Spleen (tissue), 7 donors: ENCODE measurements around the gene GRIN3A.

Source experiments
- POLR2A ChIP-seq, 3 donors: fragments of 450-650 bp; IDR thresholded peaks; one replicate each; pipeline ENCODE4 v1.5.1; 2017; ENCODE audit warnings: antibody characterized with exemption in 3 of 3, mild to moderate bottlenecking in 1 of 3
- POLR2AphosphoS5 ChIP-seq, 3 donors: sonication (generic); formaldehyde crosslinking; IDR thresholded peaks; one replicate each; pipeline ENCODE4 v1.5.1; 2017; ENCODE audit warnings: antibody characterized with exemption in 3 of 3
- TF ChIP-seq, protein P1 (sequence below), 11 experiments: fragments of 200-600 bp in 7 of 11; fragments of 450-650 bp in 4 of 11; sonication (generic) in 4 of 11; IDR thresholded peaks in 8 of 11; conservative IDR thresholded peaks in 3 of 11; 1 replicate in 7 of 11; 2 replicates in 4 of 11; pipeline versions ENCODE4 v1.4.0 to v1.8.0; 2016 to 2021; ENCODE audit warnings: antibody characterized with exemption in 11 of 11, inconsistent platforms in 4 of 11, mild to moderate bottlenecking in 1 of 11
- donor health status: DM: no; HTN: no; CAD: no; lungs with moderate emphysema.
- donor health status: DM: no; HTN: no; CAD: no.
- donor health status: DM: no; HTN: no; CAD: no.

- TF ChIP-seq, protein P1, sequence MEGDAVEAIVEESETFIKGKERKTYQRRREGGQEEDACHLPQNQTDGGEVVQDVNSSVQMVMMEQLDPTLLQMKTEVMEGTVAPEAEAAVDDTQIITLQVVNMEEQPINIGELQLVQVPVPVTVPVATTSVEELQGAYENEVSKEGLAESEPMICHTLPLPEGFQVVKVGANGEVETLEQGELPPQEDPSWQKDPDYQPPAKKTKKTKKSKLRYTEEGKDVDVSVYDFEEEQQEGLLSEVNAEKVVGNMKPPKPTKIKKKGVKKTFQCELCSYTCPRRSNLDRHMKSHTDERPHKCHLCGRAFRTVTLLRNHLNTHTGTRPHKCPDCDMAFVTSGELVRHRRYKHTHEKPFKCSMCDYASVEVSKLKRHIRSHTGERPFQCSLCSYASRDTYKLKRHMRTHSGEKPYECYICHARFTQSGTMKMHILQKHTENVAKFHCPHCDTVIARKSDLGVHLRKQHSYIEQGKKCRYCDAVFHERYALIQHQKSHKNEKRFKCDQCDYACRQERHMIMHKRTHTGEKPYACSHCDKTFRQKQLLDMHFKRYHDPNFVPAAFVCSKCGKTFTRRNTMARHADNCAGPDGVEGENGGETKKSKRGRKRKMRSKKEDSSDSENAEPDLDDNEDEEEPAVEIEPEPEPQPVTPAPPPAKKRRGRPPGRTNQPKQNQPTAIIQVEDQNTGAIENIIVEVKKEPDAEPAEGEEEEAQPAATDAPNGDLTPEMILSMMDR (IDR thresholded peaks at IDR 0.05 in 8 of 11, conservative IDR thresholded peaks at IDR 0.05 in 3 of 11), result no peak
- TF ChIP-seq POLR2AphosphoS5 (IDR thresholded peaks at IDR 0.05) (no peak), POLR2A (IDR thresholded peaks at IDR 0.05) (no peak)
Measured at GRCh38 chr9:101635473-101635872, 103.0 kb downstream of the GRIN3A start.
